Measurements from ENCODE around the gene TERT.

The TERT gene

DNA sequence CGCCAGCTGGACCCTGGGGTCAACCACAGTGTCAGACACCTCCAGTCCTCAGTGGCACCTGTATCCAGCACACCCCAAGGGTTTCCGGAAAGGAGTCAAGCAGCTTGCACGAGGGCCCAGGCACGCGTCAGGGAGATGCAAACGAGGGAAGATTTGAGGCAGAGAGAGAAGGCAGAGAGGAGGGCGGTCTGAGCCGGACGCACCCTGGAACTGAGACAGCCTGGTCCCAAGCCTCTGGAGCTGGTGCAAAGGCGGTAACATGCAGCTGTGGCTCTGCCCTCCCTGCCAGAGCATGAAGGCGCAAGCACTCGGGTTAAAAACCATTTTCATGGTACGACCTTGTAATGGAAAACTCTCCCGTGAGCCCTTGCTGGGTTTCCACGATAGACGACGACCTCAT lies 37.5 kb downstream of the TERT start:
- H3K27ac ChIP-seq, result no peak overlapping the region
- TF ChIP-seq, protein P1, sequence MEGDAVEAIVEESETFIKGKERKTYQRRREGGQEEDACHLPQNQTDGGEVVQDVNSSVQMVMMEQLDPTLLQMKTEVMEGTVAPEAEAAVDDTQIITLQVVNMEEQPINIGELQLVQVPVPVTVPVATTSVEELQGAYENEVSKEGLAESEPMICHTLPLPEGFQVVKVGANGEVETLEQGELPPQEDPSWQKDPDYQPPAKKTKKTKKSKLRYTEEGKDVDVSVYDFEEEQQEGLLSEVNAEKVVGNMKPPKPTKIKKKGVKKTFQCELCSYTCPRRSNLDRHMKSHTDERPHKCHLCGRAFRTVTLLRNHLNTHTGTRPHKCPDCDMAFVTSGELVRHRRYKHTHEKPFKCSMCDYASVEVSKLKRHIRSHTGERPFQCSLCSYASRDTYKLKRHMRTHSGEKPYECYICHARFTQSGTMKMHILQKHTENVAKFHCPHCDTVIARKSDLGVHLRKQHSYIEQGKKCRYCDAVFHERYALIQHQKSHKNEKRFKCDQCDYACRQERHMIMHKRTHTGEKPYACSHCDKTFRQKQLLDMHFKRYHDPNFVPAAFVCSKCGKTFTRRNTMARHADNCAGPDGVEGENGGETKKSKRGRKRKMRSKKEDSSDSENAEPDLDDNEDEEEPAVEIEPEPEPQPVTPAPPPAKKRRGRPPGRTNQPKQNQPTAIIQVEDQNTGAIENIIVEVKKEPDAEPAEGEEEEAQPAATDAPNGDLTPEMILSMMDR (conservative IDR thresholded peaks at IDR 0.05), result no peak
- TF ChIP-seq ZFX (IDR thresholded peaks at IDR 0.05), result no peak

DNA sequence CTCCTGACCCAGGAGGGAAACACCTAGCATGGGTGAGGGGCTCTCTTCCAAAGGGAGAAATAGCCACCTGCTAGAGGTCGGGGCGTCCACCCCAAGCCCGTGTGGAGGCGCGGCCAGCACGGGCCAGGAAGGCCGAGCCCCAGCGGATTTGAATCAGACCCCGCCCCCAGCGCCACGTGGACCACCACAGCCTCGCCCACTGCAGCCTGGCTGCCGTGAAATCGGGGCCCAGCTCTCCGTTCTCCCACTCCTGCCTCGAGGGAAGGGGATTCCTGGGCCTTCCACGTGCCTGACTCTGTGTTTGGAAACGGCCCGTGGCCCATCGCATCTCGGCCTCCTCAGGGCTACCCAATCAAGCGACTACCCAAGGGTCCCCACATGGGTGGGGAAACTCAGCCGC lies 38.1 kb downstream of the TERT start:
- no peak overlapping the region for H3K27ac ChIP-seq
- TF ChIP-seq ZFX (IDR thresholded peaks at IDR 0.05), result no peak
- TF ChIP-seq, protein P1 (conservative IDR thresholded peaks at IDR 0.05), result no peak

DNA sequence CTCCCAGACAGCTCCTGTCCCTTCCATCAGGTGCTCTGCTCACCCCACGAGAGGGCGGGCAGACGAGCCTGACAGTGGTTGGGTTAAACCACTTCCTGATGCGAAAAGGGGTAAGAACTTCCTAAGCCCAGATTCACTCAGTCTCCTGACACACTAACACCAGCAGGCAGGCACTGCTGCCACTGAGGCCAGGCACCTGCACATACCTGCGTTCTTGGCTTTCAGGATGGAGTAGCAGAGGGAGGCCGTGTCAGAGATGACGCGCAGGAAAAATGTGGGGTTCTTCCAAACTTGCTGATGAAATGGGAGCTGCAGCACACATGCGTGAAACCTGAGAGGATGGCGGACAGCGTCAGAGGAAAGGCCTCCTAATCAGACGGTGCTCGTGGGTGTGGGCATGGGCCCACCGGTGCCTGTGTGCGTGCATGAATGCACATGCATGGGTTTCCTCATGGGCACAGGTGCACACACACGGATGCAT lies 39.7 kb downstream of the TERT start:
- TF ChIP-seq ZFX (IDR thresholded peaks at IDR 0.05), result no peak
- TF ChIP-seq, protein P1 (conservative IDR thresholded peaks at IDR 0.05), result no peak
- H3K27ac ChIP-seq, result no peak overlapping the region

DNA sequence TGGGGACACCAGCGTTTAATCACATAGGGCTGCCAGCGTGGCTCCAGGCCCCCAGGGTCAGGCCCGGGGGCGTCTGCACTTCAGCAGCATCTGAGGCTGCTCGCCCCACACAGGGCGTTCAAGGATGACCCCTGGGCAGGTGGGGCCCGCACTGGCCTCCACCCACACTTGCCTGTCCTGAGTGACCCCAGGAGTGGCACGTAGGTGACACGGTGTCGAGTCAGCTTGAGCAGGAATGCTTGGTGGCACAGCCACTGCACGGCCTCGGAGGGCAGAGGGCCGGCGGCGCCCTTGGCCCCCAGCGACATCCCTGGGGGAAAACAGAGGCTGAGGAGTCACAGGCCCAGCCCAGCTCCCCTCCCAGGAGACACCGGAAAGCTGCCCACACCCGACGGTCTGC lies 40.7 kb downstream of the TERT start:
- no peak overlapping the region for H3K27ac ChIP-seq
- TF ChIP-seq, protein P1 (conservative IDR thresholded peaks at IDR 0.05), result no peak
- TF ChIP-seq ZFX (IDR thresholded peaks at IDR 0.05), result no peak

DNA sequence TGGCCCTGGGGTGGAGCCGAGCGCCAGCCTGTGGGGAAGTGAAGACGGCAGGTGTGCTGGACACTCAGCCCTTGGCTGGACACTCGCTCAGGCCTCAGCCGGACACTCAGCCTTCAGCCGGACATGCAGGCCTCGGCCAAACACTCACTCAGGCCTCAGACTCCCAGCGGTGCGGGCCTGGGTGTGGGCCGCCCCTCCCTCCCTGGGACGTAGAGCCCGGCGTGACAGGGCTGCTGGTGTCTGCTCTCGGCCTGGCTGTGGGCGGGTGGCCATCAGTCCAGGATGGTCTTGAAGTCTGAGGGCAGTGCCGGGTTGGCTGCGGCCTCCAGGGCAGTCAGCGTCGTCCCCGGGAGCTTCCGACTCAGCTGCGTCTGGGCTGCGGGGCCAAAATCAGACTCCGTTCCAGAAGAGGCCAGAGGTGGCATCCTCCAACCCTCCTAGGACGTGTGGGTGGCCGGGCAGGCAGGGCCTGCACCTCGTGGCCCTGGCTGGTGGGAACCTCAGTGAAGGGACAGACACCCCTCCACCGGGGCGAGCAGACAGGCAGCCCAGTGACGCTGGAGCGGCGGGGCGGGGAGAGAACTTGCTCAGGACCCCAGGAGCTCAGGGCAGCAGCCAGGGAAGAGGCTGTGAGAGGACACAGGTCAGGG lies 41.3 kb downstream of the TERT start:
- H3K27ac ChIP-seq, result no peak overlapping the region
- TF ChIP-seq, protein P1 (conservative IDR thresholded peaks at IDR 0.05), result no peak
- TF ChIP-seq ZFX (IDR thresholded peaks at IDR 0.05), result no peak

DNA sequence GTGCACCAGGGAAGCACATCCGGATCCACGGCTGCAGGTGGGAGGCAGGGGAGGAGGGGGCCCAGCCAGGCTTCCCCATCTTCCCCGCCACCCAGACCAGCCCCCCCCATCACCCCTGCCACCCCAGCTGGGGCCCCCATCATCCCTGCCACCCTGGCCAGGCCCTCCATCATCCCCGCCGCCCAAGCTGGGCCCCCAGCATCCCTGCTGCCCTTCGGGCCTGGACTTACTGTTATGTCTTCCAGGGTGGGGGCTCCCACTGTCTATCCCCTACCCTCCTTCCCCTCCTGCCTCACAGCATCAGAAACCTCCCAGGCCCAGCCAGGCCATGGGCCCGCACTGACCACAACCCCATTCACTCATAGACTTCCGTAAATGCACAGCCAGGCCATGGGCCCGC lies 42.2 kb downstream of the TERT start:
- H3K27ac ChIP-seq, result no peak overlapping the region
- TF ChIP-seq, protein P1 (conservative IDR thresholded peaks at IDR 0.05), result no peak
- no peak for TF ChIP-seq ZFX (IDR thresholded peaks at IDR 0.05)

DNA sequence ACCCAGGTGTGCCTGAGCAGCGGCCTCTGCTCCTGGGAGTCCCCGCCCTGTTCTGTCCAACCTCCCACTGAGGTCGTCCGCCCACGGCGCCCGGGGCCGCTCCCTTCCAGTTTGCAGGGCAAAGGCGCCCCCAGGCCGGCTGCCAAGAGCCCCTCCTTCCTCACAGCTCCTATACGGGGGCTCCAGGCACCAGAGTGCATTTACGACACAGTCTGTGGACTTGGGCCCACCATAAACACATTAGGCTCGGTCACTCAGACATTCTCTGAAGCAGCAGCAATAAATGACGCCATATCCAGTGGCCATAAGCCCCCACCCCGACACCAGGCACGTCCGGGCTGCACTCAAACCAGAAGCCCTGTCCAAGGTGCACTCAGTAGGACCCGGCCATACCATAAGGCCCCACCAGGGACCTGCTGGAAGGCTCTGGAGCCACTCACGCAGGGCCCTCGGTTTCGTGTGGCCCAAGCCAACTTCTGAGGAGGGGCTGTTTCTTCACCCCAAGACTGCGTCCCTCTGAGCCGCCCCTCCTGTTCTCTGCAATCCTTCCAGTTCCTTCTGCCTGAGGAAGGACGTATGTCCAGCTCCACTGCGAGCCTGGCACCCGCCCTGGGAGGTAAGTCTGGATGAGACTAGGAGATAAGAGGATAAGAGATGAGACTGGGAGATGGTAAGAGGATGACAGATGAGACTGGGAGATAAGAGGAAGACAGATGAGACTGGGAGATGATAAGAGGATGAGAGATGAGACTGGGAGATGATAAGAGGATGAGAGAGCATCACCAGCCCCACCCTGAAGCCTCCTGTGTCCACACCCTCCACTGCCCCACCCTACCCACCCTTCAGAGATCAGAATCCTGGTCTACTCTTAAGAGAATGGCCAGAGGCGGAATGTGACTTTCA lies 42.9 kb downstream of the TERT start:
- no peak for TF ChIP-seq ZFX (IDR thresholded peaks at IDR 0.05)
- TF ChIP-seq, protein P1 (conservative IDR thresholded peaks at IDR 0.05), result no peak
- H3K27ac ChIP-seq, result no peak overlapping the region

Data from C4-2B (cell line).